NT2/D1 (cell line): Measurements from ENCODE around the gene DCC.

Experiments used
- SUZ12 ChIP-seq: IDR thresholded peaks from 2 replicates; pipeline ENCODE4 v1.6.1; 2011; ENCODE audit not compliant: insufficient read length, insufficient read depth; ENCODE audit errors: extremely low read depth
- YY1 ChIP-seq: IDR thresholded peaks from 2 replicates; pipeline ENCODE4 v1.6.1; 2011; ENCODE audit not compliant: insufficient read length, insufficient read depth
- ZNF274 ChIP-seq: IDR thresholded peaks from 2 replicates; pipeline ENCODE4 v1.6.1; 2011; ENCODE audit warnings: mild to moderate bottlenecking, low read depth, low read length

GRCh38 chr18:52484977-52485376 lies 145.0 kb downstream of the DCC start:
- no peak for TF ChIP-seq YY1
- no peak for TF ChIP-seq SUZ12
- TF ChIP-seq ZNF274: no peak
